Heart right ventricle (tissue), 16 donors: Measurements from ENCODE around the gene JMJD4. TPM values are rescaled to one million over a fixed set of nuclear protein-coding genes. Genes with fewer than 3 reads are reported as not detected.
A peak's percentile ranks its signal among the peaks of the same experiment; 100 is the strongest.

Experiments used
- ATAC-seq, 8 donors: fragments of 200-7000 bp; cut with Tn5 transposase; one replicate each; pipeline ENCODE4 v1.9.1; 2020; ENCODE audit warnings: mild to moderate bottlenecking in 8 of 8, moderate library complexity in 8 of 8, moderate number of reproducible peaks in 1 of 8
- DNase-seq, 2 donors: peaks; one replicate each; pipeline ENCODE4 v3.0.0-alpha.2; 2020
- H3K27ac ChIP-seq, 10 donors: fragments of 200-600 bp; sonication (generic) in 2 of 10; one replicate each; pipeline versions ENCODE4 v1.5.0 to v1.8.0; 2020 to 2022; ENCODE audit warnings: mild to moderate bottlenecking in 3 of 10
- H3K27me3 ChIP-seq, 7 donors: fragments of 200-600 bp; one replicate each; pipeline ENCODE4 v1.8.0; 2021 to 2022; ENCODE audit warnings: mild to moderate bottlenecking in 2 of 7
- H3K36me3 ChIP-seq, 9 donors: fragments of 200-600 bp; sonication (generic) in 1 of 9; one replicate each; pipeline versions ENCODE4 v1.5.0 to v1.8.0; 2020 to 2022; ENCODE audit warnings: mild to moderate bottlenecking in 2 of 9
- H3K4me1 ChIP-seq, 9 donors: fragments of 200-600 bp; sonication (generic) in 1 of 9; one replicate each; pipeline versions ENCODE4 v1.5.0 to v1.8.0; 2020 to 2022; ENCODE audit warnings: mild to moderate bottlenecking in 4 of 9
- H3K4me3 ChIP-seq, 10 donors: fragments of 200-600 bp; sonication (generic) in 2 of 10; one replicate each; pipeline versions ENCODE4 v1.5.0 to v1.8.0; 2020 to 2022; ENCODE audit warnings: mild to moderate bottlenecking in 7 of 10, moderate library complexity in 2 of 10
- H3K9me3 ChIP-seq, 11 donors: fragments of 200-600 bp in 10 of 11; sonication (generic) in 2 of 11; one replicate each; pipeline versions ENCODE4 v1.5.0 to v1.8.0; 2013 to 2022; ENCODE audit warnings: mild to moderate bottlenecking in 2 of 11, control low read depth in 1 of 11, moderate library complexity in 1 of 11
- CTCF ChIP-seq, 9 donors: fragments of 200-600 bp; sonication (generic) in 2 of 9; IDR thresholded peaks; one replicate each; pipeline versions ENCODE4 v1.5.0 to v1.8.0; 2021 to 2022; ENCODE audit warnings: antibody characterized with exemption in 9 of 9, mild to moderate bottlenecking in 5 of 9, moderate library complexity in 1 of 9
- WGBS, 2 donors: extraction: QIAGEN DNeasy Blood & Tissue Kit; methylation state at CpG; one replicate each; pipeline ENCODE4 v1.1.7; 2013; ENCODE audit warnings: inconsistent platforms in 1 of 2; 5-methylcytosine and 5-hydroxymethylcytosine counted together
- intact Hi-C, 10 donors: fragments of 100-400 bp; cut with DNase I; formaldehyde crosslinking; loops; one replicate each; pipeline versions ENCODE4 v1.11.1 to v1.14.2; 2022
- polyA plus RNA-seq, 2 donors: library from polyadenylated mRNA; stranded (reverse); fragments of 200-250 nt; gene quantifications; one replicate each; pipeline ENCODE4 v1.2.3, GENCODE V29; 2013
- total RNA-seq, 10 donors: library from RNA; stranded (reverse); fragmentation: NEBNext Ultra II Directional in 3 of 10; extraction: Animal tissue kit (Norgen Biotek cat#: 25700) in 3 of 10; gene quantifications; one replicate each; pipeline versions ENCODE4 v1.2.1 to v1.2.4, GENCODE V29; 2021 to 2023
- donor health status: Arrhythmogenic right ventricular cardiomyopathy.
- donor health status: ischemic (EF 13 %, LVEDD 7.1; RV severe dilation, severe dysfunction).
- donor health status: healthy with polysubstance abuse.
- donor health status: DM: no; HTN: yes; CAD: no.
- donor health status: DM: no; HTN: no; CAD: no.
- donor health status: ischemic (EF 25% LVEDD 6.9; RV normal size, moderate dysfunction).
- donor health status: ischemic (EF 25% LVEDD 5.7; RV mildly dilated, moderate dysfunction).
- donor health status: healthy.
- donor health status: DM: yes; HTN: yes; CAD: no.
- donor health status: Ischemic cardiomyopathy.
- donor health status: ischemic (EF 35%, LVEDD 5.7; RV mildly dilated, moderate dysfunction).
- donor health status: nonischemic (EF 11% LVEDD 7.7; RV severe dilation, severe dysfunction).
- donor health status: DM: yes; HTN: yes; CAD: no.
- donor health status: PGD.
- donor health status: ischemic (EF 29% LVEDD 5.4; RV normal size, mild dysfunction).
- donor health status: nonischemic (EF 23%, LVEDD 6.1; RV moderate dilation, normal function).

The JMJD4 gene
- total and polyA plus RNA-seq, 12 donors, result 7.6 to 13.4 (median 10.6) TPM

GRCh38 chr1:227762231-227762911 is 27.3 kb upstream of the JMJD4 start:
- Histone ChIP-seq H3K27ac (peak overlapping the region in 8 of 10 donors; percentile 5 to 91 (median 63)), H3K4me1 (peaks cover 11 to 69% (median 54%) of the 10 kb centered on the region in 9 donors), H3K27me3 (no peaks in the 10 kb centered on the region), H3K36me3 (peaks cover 0 to 69% (median 10%) of the 10 kb centered on the region in 9 donors), H3K4me3 (peak overlapping the region in 4 of 10 donors; percentile 6 to 34 (median 24)), H3K9me3 (no peaks in the 10 kb centered on the region)
- intact Hi-C loops, result loop anchor here (1.0 to 10.0 kb wide), 5 partner anchors 184 to 280 kb away; partner anchors contain the start of gene WNT9A (in 6 of the 10)
- ATAC-seq, result peak; percentile 81 to 89 (median 84)
- peak; percentile 80 to 97 (median 92) for TF ChIP-seq CTCF (IDR thresholded peaks at IDR 0.05)
- DNase-seq, result peak; percentile 90
- WGBS, 2 donors, result 17 to 18% methylated on average over 21 to 22 of the region's 22 CpGs

- TF ChIP-seq CTCF (IDR thresholded peaks at IDR 0.05), result no peak
- intact Hi-C loops, result loop anchor here (1.0 to 10.0 kb wide), 5 partner anchors 185 to 279 kb away; partner anchors contain the start of gene WNT9A (in 6 of the 10)
- ATAC-seq, result no peak
- no peaks in the 10 kb centered on the region for H3K9me3 ChIP-seq
- H3K27me3 ChIP-seq, result no peaks in the 10 kb centered on the region
- H3K36me3 ChIP-seq, result peaks cover 0 to 63% (median 4%) of the 10 kb centered on the region in 9 donors
- no peak overlapping the region for H3K4me3 ChIP-seq
- peak overlapping the region in 8 of 10 donors; percentile 5 to 91 (median 63) for H3K27ac ChIP-seq
- DNase-seq, result no peak
- peaks cover 13 to 70% (median 53%) of the 10 kb centered on the region in 9 donors for H3K4me1 ChIP-seq
- WGBS, 2 donors, result 86 to 87% methylated on average over 17 of the region's 17 CpGs
These were observed 26.6 kb upstream of the JMJD4 start for GRCh38 chr1:227761621-227762230.

GRCh38 chr1:227760377-227760776 is 25.3 kb upstream of the JMJD4 start:
- Histone ChIP-seq H3K4me3 (no peak overlapping the region), H3K4me1 (peaks cover 17 to 84% (median 61%) of the 10 kb centered on the region in 9 donors), H3K27ac (peak overlapping the region in 7 of 10 donors; percentile 55 to 91 (median 83)), H3K9me3 (no peaks in the 10 kb centered on the region), H3K36me3 (peaks cover 0 to 54% (median 0%) of the 10 kb centered on the region in 9 donors), H3K27me3 (no peaks in the 10 kb centered on the region)
- WGBS, 2 donors, result 86 to 88% methylated on average over 9 of the region's 9 CpGs
- no peak for TF ChIP-seq CTCF (IDR thresholded peaks at IDR 0.05)
- DNase-seq (no peak), ATAC-seq (no peak)
- intact Hi-C loops, result loop anchor here in 5 of 10 donors (5.0 to 10.0 kb wide), 3 partner anchors 187 to 278 kb away; partner anchors contain the start of gene WNT9A (in 2 of the 5)
